NCI-H1436 (cell line): ENCODE measurements around the gene WNT3A.

Experiments
- DNase-seq: peaks from one replicate; lab custom pipeline; 2025; lab: John Stamatoyannopoulos, UW

Gene WNT3A

GRCh38 chr1:228084325-228084724 is 77.5 kb downstream of the WNT3A start:
- no peak for DNase-seq

GRCh38 chr1:228084797-228085196 is 78.0 kb downstream of the WNT3A start:
- DNase-seq, result no peak

GRCh38 chr1:228085287-228085951 is 78.6 kb downstream of the WNT3A start:
- DNase-seq, result no peak

- no peak for DNase-seq
Measured at GRCh38 chr1:228087771-228088251, 81.0 kb downstream of the WNT3A start.

- no peak for DNase-seq
Measured at GRCh38 chr1:228088586-228089498, 82.0 kb downstream of the WNT3A start.

GRCh38 chr1:228089519-228090380 is 83.0 kb downstream of the WNT3A start:
- no peak for DNase-seq

- DNase-seq, result no peak
Measured at GRCh38 chr1:228090613-228091081, 83.8 kb downstream of the WNT3A start.

GRCh38 chr1:228091084-228091483 is 84.3 kb downstream of the WNT3A start:
- DNase-seq, result no peak

GRCh38 chr1:228092342-228093049 is 85.7 kb downstream of the WNT3A start:
- no peak for DNase-seq

- no peak for DNase-seq
Measured at GRCh38 chr1:228093050-228093906, 86.5 kb downstream of the WNT3A start.

GRCh38 chr1:228094432-228095016 is 87.7 kb downstream of the WNT3A start:
- no peak for DNase-seq

- no peak for DNase-seq
Measured at GRCh38 chr1:228095161-228095560, 88.4 kb downstream of the WNT3A start.

- DNase-seq, result no peak
Measured at GRCh38 chr1:228095938-228096337, 89.1 kb downstream of the WNT3A start.

- DNase-seq, result no peak
Measured at GRCh38 chr1:228096416-228097332, 89.9 kb downstream of the WNT3A start.

GRCh38 chr1:228097333-228098081 is 90.7 kb downstream of the WNT3A start:
- DNase-seq, result no peak

GRCh38 chr1:228098323-228098931 is 91.6 kb downstream of the WNT3A start:
- no peak for DNase-seq

- DNase-seq, result no peak
Measured at GRCh38 chr1:228099331-228099732, 92.5 kb downstream of the WNT3A start.
